DOHH2 (cell line): Measurements from ENCODE around the gene TARBP1.

ENCODE experiments used
- H3F3A ChIP-seq: fragments of 200-600 bp; sonication (generic), shearing (Covaris generic); 2 replicates; pipeline ENCODE4 v1.6.0; 2016; ENCODE audit warnings: antibody characterized with exemption, mild to moderate bottlenecking; ENCODE audit not compliant: control insufficient read depth, insufficient read depth
- H3K27ac ChIP-seq: fragments of 200-600 bp; sonication (generic); 2 replicates; pipeline ENCODE4 v1.5.1; 2014; ENCODE audit warnings: low read depth, mild to moderate bottlenecking, low read length, moderate library complexity
- H3K27me3 ChIP-seq: fragments of 200-600 bp; sonication (generic); 2 replicates; pipeline ENCODE4 v1.6.1; 2014; ENCODE audit warnings: mild to moderate bottlenecking, low read length, mixed read lengths; ENCODE audit not compliant: control insufficient read depth
- H3K36me3 ChIP-seq: fragments of 200-600 bp; sonication (generic); 2 replicates; pipeline ENCODE4 v1.6.1; 2014; ENCODE audit warnings: mild to moderate bottlenecking, low read length, moderate library complexity, mixed read lengths; ENCODE audit not compliant: control insufficient read depth
- H3K4me1 ChIP-seq: fragments of 200-600 bp; sonication (generic); 2 replicates; pipeline ENCODE4 v1.6.1; 2014; ENCODE audit warnings: mild to moderate bottlenecking, low read length, mixed read lengths; ENCODE audit not compliant: control insufficient read depth
- H3K4me2 ChIP-seq: fragments of 200-600 bp; sonication (generic); 2 replicates; pipeline ENCODE4 v1.6.0; 2014; ENCODE audit warnings: mild to moderate bottlenecking, low read length, moderate library complexity
- H3K4me3 ChIP-seq: fragments of 200-600 bp; sonication (generic); 2 replicates; pipeline ENCODE4 v1.5.1; 2014; ENCODE audit warnings: mild to moderate bottlenecking, low read length, mixed read lengths
- H3K79me2 ChIP-seq: fragments of 200-600 bp; sonication (generic); 2 replicates; pipeline ENCODE4 v1.6.1; 2014; ENCODE audit warnings: mild to moderate bottlenecking, low read length, mixed read lengths; ENCODE audit not compliant: control insufficient read depth
- H3K9me2 ChIP-seq: fragments of 200-600 bp; sonication (generic); replicated peaks from 2 replicates; pipeline ENCODE4 v1.6.1; 2014; ENCODE audit warnings: mild to moderate bottlenecking, low read length, mixed read lengths; ENCODE audit not compliant: control insufficient read depth
- H3K9me3 ChIP-seq: fragments of 200-600 bp; sonication (generic); 2 replicates; pipeline ENCODE4 v1.6.1; 2014; ENCODE audit warnings: antibody characterized with exemption, low read length, mixed read lengths; ENCODE audit not compliant: control insufficient read depth, insufficient read depth
- H4K20me1 ChIP-seq: fragments of 200-600 bp; sonication (generic); 2 replicates; pipeline ENCODE4 v1.6.0; 2014; ENCODE audit warnings: low read depth, mild to moderate bottlenecking, antibody characterized with exemption, low read length, moderate library complexity; ENCODE audit not compliant: control insufficient read depth, insufficient read depth
- EZH2phosphoT487 ChIP-seq: fragments of 200-600 bp; sonication (generic); IDR thresholded peaks from 2 replicates; pipeline ENCODE4 v1.6.1; 2017; ENCODE audit warnings: borderline replicate concordance, mild to moderate bottlenecking, antibody characterized with exemption, low read length, moderate library complexity, mixed read lengths
- TF ChIP-seq, protein P1 (sequence below): fragments of 200-600 bp; sonication (generic); IDR thresholded peaks from one replicate; pipeline ENCODE4 v1.5.1; 2014; ENCODE audit warnings: antibody characterized with exemption, mild to moderate bottlenecking, low read depth, low read length; ENCODE audit not compliant: poor library complexity, severe bottlenecking

The TARBP1 gene

DNA sequence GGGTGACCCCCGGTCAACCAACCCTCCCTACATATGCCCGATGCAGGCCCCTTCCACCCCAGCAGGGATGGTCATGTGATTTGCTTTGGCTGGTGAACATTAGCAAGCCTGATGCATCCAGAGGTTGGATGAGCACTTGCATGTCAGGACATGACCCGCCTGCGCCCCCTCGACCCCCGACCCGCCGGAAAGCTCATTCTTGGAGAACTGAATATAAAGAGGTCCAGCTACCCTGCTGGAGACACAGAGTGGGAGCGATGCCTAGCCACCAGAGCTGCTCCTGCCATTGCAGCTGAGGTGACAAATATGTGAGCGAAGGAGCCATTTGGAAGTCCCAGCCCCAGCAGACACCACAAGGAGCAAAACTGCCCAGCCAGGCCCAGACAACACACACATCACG is 66.1 kb downstream of the TARBP1 start:
- no peaks in the 10 kb centered on the region for H3K4me1 ChIP-seq
- no peaks in the 10 kb centered on the region for H3F3A ChIP-seq
- no peak for TF ChIP-seq EZH2phosphoT487
- TF ChIP-seq, protein P1, sequence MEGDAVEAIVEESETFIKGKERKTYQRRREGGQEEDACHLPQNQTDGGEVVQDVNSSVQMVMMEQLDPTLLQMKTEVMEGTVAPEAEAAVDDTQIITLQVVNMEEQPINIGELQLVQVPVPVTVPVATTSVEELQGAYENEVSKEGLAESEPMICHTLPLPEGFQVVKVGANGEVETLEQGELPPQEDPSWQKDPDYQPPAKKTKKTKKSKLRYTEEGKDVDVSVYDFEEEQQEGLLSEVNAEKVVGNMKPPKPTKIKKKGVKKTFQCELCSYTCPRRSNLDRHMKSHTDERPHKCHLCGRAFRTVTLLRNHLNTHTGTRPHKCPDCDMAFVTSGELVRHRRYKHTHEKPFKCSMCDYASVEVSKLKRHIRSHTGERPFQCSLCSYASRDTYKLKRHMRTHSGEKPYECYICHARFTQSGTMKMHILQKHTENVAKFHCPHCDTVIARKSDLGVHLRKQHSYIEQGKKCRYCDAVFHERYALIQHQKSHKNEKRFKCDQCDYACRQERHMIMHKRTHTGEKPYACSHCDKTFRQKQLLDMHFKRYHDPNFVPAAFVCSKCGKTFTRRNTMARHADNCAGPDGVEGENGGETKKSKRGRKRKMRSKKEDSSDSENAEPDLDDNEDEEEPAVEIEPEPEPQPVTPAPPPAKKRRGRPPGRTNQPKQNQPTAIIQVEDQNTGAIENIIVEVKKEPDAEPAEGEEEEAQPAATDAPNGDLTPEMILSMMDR: no peak
- H3K4me2 ChIP-seq: no peak overlapping the region
- H3K9me3 ChIP-seq: no peaks in the 10 kb centered on the region
- H3K79me2 ChIP-seq: no peaks in the 10 kb centered on the region
- H4K20me1 ChIP-seq: no peaks in the 10 kb centered on the region
- peaks cover 41% of the 10 kb centered on the region for H3K36me3 ChIP-seq
- H3K27ac ChIP-seq: no peak overlapping the region
- H3K9me2 ChIP-seq: no peaks in the 10 kb centered on the region
- no peak overlapping the region for H3K4me3 ChIP-seq
- H3K27me3 ChIP-seq: no peaks in the 10 kb centered on the region

DNA sequence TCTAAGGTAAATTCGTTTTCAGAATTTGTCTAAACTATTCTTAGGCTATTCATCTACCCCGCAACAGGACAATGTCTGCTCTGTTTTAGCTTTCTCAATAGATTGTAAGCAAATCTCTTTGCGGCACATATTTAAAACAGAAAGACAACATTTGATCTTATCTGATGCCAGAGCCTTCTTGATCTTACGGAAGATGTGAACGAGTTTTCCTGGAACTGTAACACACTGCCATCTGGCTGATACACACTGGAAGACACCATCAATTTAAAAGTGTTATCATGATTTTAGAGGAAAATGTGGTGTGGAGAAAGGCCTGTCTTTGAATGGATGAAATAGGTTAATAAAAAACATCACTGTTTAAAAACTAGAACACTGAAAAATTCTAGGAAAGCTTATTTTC is 69.7 kb downstream of the TARBP1 start:
- no peaks in the 10 kb centered on the region for H3F3A ChIP-seq
- H4K20me1 ChIP-seq: no peaks in the 10 kb centered on the region
- no peaks in the 10 kb centered on the region for H3K79me2 ChIP-seq
- no peaks in the 10 kb centered on the region for H3K9me3 ChIP-seq
- H3K27me3 ChIP-seq: no peaks in the 10 kb centered on the region
- no peak overlapping the region for H3K4me3 ChIP-seq
- no peak overlapping the region for H3K27ac ChIP-seq
- H3K4me2 ChIP-seq: no peak overlapping the region
- H3K4me1 ChIP-seq: no peaks in the 10 kb centered on the region
- TF ChIP-seq, protein P1: no peak
- no peaks in the 10 kb centered on the region for H3K9me2 ChIP-seq
- H3K36me3 ChIP-seq: peaks cover 27% of the 10 kb centered on the region; the same call in 1 of the 2 replicates

DNA sequence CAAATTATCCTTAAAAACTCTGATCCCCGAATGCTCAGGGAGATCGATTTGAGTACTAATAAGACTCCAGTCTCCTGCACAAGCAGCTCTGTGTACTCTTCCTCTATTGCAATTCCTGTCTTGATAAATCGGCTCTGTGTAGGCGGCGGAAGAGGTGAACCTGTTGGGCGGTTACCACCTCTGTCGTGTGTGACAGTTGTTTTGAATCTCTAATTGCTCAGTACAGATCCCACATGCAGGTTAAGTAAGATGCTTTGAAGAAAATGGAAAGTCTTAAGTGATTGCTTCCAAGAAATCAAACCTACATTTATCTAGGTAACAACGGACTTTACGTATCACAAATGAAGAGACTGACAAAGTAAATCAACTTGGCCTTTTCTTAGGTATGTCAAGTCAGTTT is 70.2 kb downstream of the TARBP1 start:
- H3K4me2 ChIP-seq: no peak overlapping the region
- no peaks in the 10 kb centered on the region for H3K9me2 ChIP-seq
- peaks cover 25% of the 10 kb centered on the region; the same call in 1 of the 2 replicates for H3K36me3 ChIP-seq
- no peak overlapping the region for H3K27ac ChIP-seq
- H4K20me1 ChIP-seq: no peaks in the 10 kb centered on the region
- H3K79me2 ChIP-seq: no peaks in the 10 kb centered on the region
- H3K9me3 ChIP-seq: no peaks in the 10 kb centered on the region
- TF ChIP-seq EZH2phosphoT487: no peak
- TF ChIP-seq, protein P1: no peak
- H3F3A ChIP-seq: no peaks in the 10 kb centered on the region
- H3K27me3 ChIP-seq: no peaks in the 10 kb centered on the region
- H3K4me1 ChIP-seq: no peaks in the 10 kb centered on the region
- H3K4me3 ChIP-seq: no peak overlapping the region

DNA sequence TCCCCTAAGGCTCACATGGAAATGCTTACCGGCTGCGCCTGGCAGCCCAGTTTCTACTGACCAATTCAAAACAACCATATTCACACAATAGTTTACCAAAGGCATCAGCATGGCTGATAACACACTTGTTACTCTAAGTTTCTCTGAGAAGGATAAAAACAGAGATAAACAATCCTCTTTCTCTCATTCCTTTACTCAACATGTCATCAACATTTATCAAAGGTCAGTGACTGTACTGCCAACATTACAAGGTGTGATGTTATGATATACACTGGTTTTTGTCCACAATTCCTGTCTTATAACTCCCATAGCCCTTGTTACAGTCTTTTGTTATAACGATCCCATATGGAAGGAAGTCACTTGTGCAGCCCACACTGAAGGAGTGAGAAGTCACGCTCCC is 72.1 kb downstream of the TARBP1 start:
- no peaks in the 10 kb centered on the region for H3K27me3 ChIP-seq
- no peaks in the 10 kb centered on the region for H4K20me1 ChIP-seq
- H3K79me2 ChIP-seq: no peaks in the 10 kb centered on the region
- no peak overlapping the region for H3K27ac ChIP-seq
- H3K9me2 ChIP-seq: no peaks in the 10 kb centered on the region
- no peak overlapping the region for H3K4me3 ChIP-seq
- H3K36me3 ChIP-seq: peaks cover 13% of the 10 kb centered on the region; the same call in 1 of the 2 replicates
- no peaks in the 10 kb centered on the region for H3F3A ChIP-seq
- H3K9me3 ChIP-seq: no peaks in the 10 kb centered on the region
- TF ChIP-seq, protein P1: no peak
- no peak for TF ChIP-seq EZH2phosphoT487
- no peak overlapping the region for H3K4me2 ChIP-seq
- no peaks in the 10 kb centered on the region for H3K4me1 ChIP-seq
